ENCODE data around the gene CRYBG1. TPM values are rescaled to one million over a fixed set of nuclear protein-coding genes. Genes with fewer than 3 reads are reported as not detected.

Gene CRYBG1
- total and polyA plus RNA-seq, 2 donors (not counting 3 experiments of a cell fraction or from before 2014, with no cell fraction given), result 4.1 to 30.1 TPM

- Histone ChIP-seq H3K4me2 (ENCODE audit: insufficient read depth, low read length) (no peak overlapping the region), H3K36me3 (ENCODE audit: control insufficient read depth in 2 of 2, extremely low read depth in 1 of 2, insufficient read depth in 2 of 2, low read length in 2 of 2) (no peaks in the 10 kb centered on the region), H2AFZ (ENCODE audit: low read depth, low read length) (no peak overlapping the region), H3K9me3 (replicated peaks; ENCODE audit: control insufficient read depth, insufficient read depth, low read length) (no peaks in the 10 kb centered on the region), H3K27me3 (ENCODE audit: control insufficient read depth in 2 of 2, insufficient read depth in 2 of 2, low read length in 2 of 2) (peaks cover 4 to 5% of the 10 kb centered on the region in 2 experiments), H3K27ac (ENCODE audit: insufficient read depth, low read depth, low read length) (no peak overlapping the region), H3K9ac (replicated peaks; ENCODE audit: extremely low read depth, insufficient read depth, low read length) (no peak overlapping the region), H3K9me1 (replicated peaks; ENCODE audit: control insufficient read depth, extremely low read depth, insufficient read depth, low read length) (no peaks in the 10 kb centered on the region), H3K4me3 (replicated peaks in 1 of 3; ENCODE audit: insufficient read depth in 1 of 3, low read depth in 1 of 3, low read length in 3 of 3) (no peak overlapping the region), H3K4me1 (ENCODE audit: control insufficient read depth, extremely low read depth, insufficient read depth, low read length) (no peaks in the 10 kb centered on the region), H3K79me2 (ENCODE audit: control insufficient read depth, insufficient read depth, low read length) (no peaks in the 10 kb centered on the region), H4K20me1 (replicated peaks; ENCODE audit: control insufficient read depth, extremely low read depth, insufficient read depth, low read length) (no peaks in the 10 kb centered on the region)
- DNase-seq (ENCODE audit: low read depth, low spot score) (peak; percentile 12), FAIRE-seq (peak; percentile 31)
- TF ChIP-seq CTCF (IDR thresholded peaks at IDR 0.05; ENCODE audit: extremely low read depth in 1 of 2, insufficient read depth in 1 of 2, low read depth in 1 of 2, low read length in 2 of 2) (no peak), JUN (IDR thresholded peaks at IDR 0.05; ENCODE audit: borderline replicate concordance, insufficient read depth, insufficient read length, low read depth) (no peak), POLR2A (IDR thresholded peaks at IDR 0.05; ENCODE audit: low read depth, low read length) (no peak), POLR2AphosphoS5 (IDR thresholded peaks at IDR 0.05; ENCODE audit: insufficient read depth, low read depth, low read length) (no peak), GATA2 (IDR thresholded peaks at IDR 0.05; ENCODE audit: insufficient read depth, insufficient read length, low read depth, low read length) (no peak), MYC (IDR thresholded peaks at IDR 0.05; ENCODE audit: low read depth, low read length) (no peak), FOS (IDR thresholded peaks at IDR 0.05; ENCODE audit: borderline replicate concordance, insufficient read depth, low read length) (no peak)
- ChIA-PET CTCF (interaction anchor here (0.9 kb wide), 1 partner anchor 88 kb away, joined by 3 read pairs; no protein-coding TSS in a partner anchor), POLR2A (no interaction called here)
- dilution Hi-C loops (cut with MboI; ENCODE audit: extremely low pct_ligation_motif_present, low sequenced_read_pairs), result no loop called here
- no TSS peak for BruUV-seq (replicated peaks)
- intact Hi-C loops (cut with micrococcal nuclease), result loop anchor here (2.0 kb wide), 1 partner anchor 37 kb away; no protein-coding TSS in a partner anchor
Observed at GRCh38 chr6:106473812-106474211, 113.3 kb downstream of the CRYBG1 start.
